B cell (primary cell): ENCODE data around the gene CYFIP1. TPM values are rescaled to one million over a fixed set of nuclear protein-coding genes. Genes with fewer than 3 reads are reported as not detected.

Experiments
- ATAC-seq: fragments of 200-7000 bp; cut with Tn5 transposase; one replicate; pipeline ENCODE4 v1.10.0; 2021; ENCODE audit warnings: low read depth, mild to moderate bottlenecking, moderate number of reproducible peaks, moderate library complexity
- CTCF ChIA-PET: fragments of 350-600 bp; sonication (Branson Sonifier 250); formaldehyde crosslinking; loops from one replicate; lab custom pipeline; 2021; ENCODE audit warnings: antibody characterized with exemption, inconsistent platforms; lab: Charles Lee
- POLR2A ChIA-PET: fragments of 350-600 bp; sonication (Branson Sonifier 250); formaldehyde crosslinking; loops from one replicate; lab custom pipeline; 2021; ENCODE audit warnings: antibody characterized with exemption; lab: Charles Lee
- DNase-seq: peaks from one replicate; pipeline ENCODE4 v3.0.0; 2013
- H2AFZ ChIP-seq: 2 replicates; pipeline ENCODE4 v1.6.1; 2012; ENCODE audit warnings: mild to moderate bottlenecking, low read depth, low read length; ENCODE audit not compliant: insufficient read depth, poor library complexity, severe bottlenecking
- H3K27ac ChIP-seq, 2 donors: 1 replicate in 1 of 2; 2 replicates in 1 of 2; pipeline ENCODE4 v1.5.1; 2012 to 2013; ENCODE audit warnings: low read length in 2 of 2, mild to moderate bottlenecking in 2 of 2, moderate library complexity in 1 of 2
- H3K27me3 ChIP-seq, 4 experiments: fragments of 200-600 bp in 1 of 4; sonication (generic) in 1 of 4; replicated peaks in 1 of 4; 1 replicate in 2 of 4; 2 replicates in 2 of 4; pipeline versions ENCODE4 v1.6.1 to v1.7.0; 2013 to 2016; ENCODE audit warnings: low read length in 3 of 4, mild to moderate bottlenecking in 2 of 4, mixed read lengths in 1 of 4, moderate library complexity in 1 of 4; ENCODE audit not compliant: insufficient read depth in 4 of 4, control insufficient read depth in 3 of 4; ENCODE audit errors: control extremely low read depth in 1 of 4
- H3K36me3 ChIP-seq, 2 experiments: replicated peaks in 1 of 2; 1 replicate in 1 of 2; 2 replicates in 1 of 2; pipeline versions ENCODE4 v1.6.1 to v1.7.1; 2013; ENCODE audit warnings: low read length in 1 of 2; ENCODE audit not compliant: insufficient read depth in 2 of 2, control insufficient read depth in 1 of 2; ENCODE audit errors: control extremely low read depth in 1 of 2, extremely low read depth in 1 of 2
- H3K4me1 ChIP-seq, 2 donors: fragments of 200-600 bp in 1 of 2; sonication (generic) in 1 of 2; 1 replicate in 1 of 2; 2 replicates in 1 of 2; pipeline versions ENCODE4 v1.5.1 to v1.6.1; 2013 to 2017; ENCODE audit warnings: low read length in 2 of 2; ENCODE audit not compliant: control insufficient read depth in 2 of 2, insufficient read depth in 2 of 2
- H3K4me2 ChIP-seq: replicated peaks from 2 replicates; pipeline ENCODE3; 2012; ENCODE audit warnings: mild to moderate bottlenecking, low read depth, low read length; ENCODE audit not compliant: poor library complexity, severe bottlenecking
- H3K4me3 ChIP-seq, 5 experiments: fragments of 200-600 bp in 1 of 5; sonication (generic) in 1 of 5; 1 replicate in 3 of 5; 2 replicates in 2 of 5; pipeline versions ENCODE4 v1.5.1 to v1.7.0; 2011 to 2016; ENCODE audit warnings: low read length in 4 of 5, mild to moderate bottlenecking in 4 of 5, low read depth in 2 of 5, control low read depth in 1 of 5, moderate library complexity in 1 of 5; ENCODE audit not compliant: insufficient read depth in 1 of 5; ENCODE audit errors: control extremely low read depth in 1 of 5, extremely low read depth in 1 of 5
- H3K79me2 ChIP-seq: fragments of 200-600 bp; sonication (generic); one replicate; pipeline ENCODE4 v1.6.0; 2016; ENCODE audit warnings: low read length; ENCODE audit not compliant: control insufficient read depth, insufficient read depth
- H3K9ac ChIP-seq: fragments of 200-600 bp; sonication (generic); 2 replicates; pipeline ENCODE4 v1.6.1; 2017; ENCODE audit warnings: mild to moderate bottlenecking, low read length, moderate library complexity
- H3K9me3 ChIP-seq, 3 donors: one replicate each; pipeline versions ENCODE4 v1.6.1 to v1.7.1; 2013; ENCODE audit warnings: low read length in 2 of 3; ENCODE audit not compliant: control insufficient read depth in 2 of 3, insufficient read depth in 1 of 3; ENCODE audit errors: control extremely low read depth in 1 of 3
- H4K20me1 ChIP-seq: 2 replicates; pipeline ENCODE4 v1.6.0; 2012; ENCODE audit warnings: mild to moderate bottlenecking, low read length; ENCODE audit not compliant: insufficient read depth, control insufficient read depth, poor library complexity, severe bottlenecking
- H3K27ac Mint-ChIP-seq: one replicate; pipeline ENCODE4 v1.8.0; 2021; ENCODE audit warnings: mixed read lengths
- H3K27me3 Mint-ChIP-seq: one replicate; pipeline ENCODE4 v1.8.0; 2021; ENCODE audit warnings: mixed read lengths
- H3K4me1 Mint-ChIP-seq: one replicate; pipeline ENCODE4 v1.8.0; 2021; ENCODE audit warnings: mixed read lengths
- H3K4me3 Mint-ChIP-seq: one replicate; pipeline ENCODE4 v1.8.0; 2021; ENCODE audit warnings: mixed read lengths
- H3K9me3 Mint-ChIP-seq: one replicate; pipeline ENCODE4 v1.8.0; 2022; ENCODE audit warnings: mixed read lengths; ENCODE audit not compliant: insufficient read depth
- EZH2 ChIP-seq: IDR thresholded peaks from 2 replicates; pipeline ENCODE4 v1.6.1; 2012; ENCODE audit warnings: borderline replicate concordance, low read depth, mild to moderate bottlenecking, moderate library complexity, low read length; ENCODE audit not compliant: insufficient read depth, poor library complexity, severe bottlenecking
- WGBS: methylation state at CpG from one replicate; pipeline ENCODE4 v1.1.5; 2013; ENCODE audit warnings: missing lambda C conversion rate; ENCODE audit not compliant: insufficient coverage; 5-methylcytosine and 5-hydroxymethylcytosine counted together
- intact Hi-C: fragments of 100-400 bp; cut with micrococcal nuclease; formaldehyde crosslinking; loops from one replicate; pipeline ENCODE4 v1.10.0; 2022
- polyA plus RNA-seq: library from polyadenylated mRNA; depleted of rRNA; stranded (reverse); fragments of >200 nt; gene quantifications from 2 replicates; pipeline ENCODE4 v1.2.3, GENCODE V29; 2012
- total RNA-seq, 2 donors: library from RNA; stranded (reverse); fragments of 120-200 nt in 1 of 2; gene quantifications; 1 replicate in 1 of 2; 2 replicates in 1 of 2; pipeline versions ENCODE4 v1.2.3 to v1.2.4, GENCODE V29; 2013 to 2022
- TF ChIP-seq, protein P1 (sequence below): fragments of 200-600 bp; IDR thresholded peaks from one replicate; pipeline ENCODE4 v1.8.0; 2022; ENCODE audit warnings: antibody characterized with exemption, mild to moderate bottlenecking

Gene CYFIP1
- total and polyA plus RNA-seq, 2 donors (not counting 1 experiment from before 2014, with no cell fraction given) = 6.2 to 13.5 TPM

DNA sequence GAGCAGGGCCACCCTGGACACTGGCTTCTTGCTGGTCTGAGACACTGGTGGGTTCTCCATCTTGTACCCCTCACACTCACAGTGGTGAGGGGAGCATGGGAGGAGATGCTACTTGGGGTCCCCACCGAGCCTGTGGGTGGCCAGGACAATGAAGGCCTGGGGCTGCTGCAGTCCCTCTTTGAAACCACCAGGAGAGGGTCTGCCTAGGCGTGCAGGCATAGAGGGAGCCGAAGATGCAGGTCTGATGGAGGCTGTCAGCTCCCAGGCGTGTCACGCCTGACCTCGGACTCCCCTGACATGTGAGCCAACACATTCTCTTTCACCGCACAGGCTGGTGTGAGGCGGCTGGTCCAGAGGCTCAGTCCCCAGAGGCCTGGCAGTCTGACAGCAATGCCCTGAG, 102.6 kb downstream of the CYFIP1 start:
- Histone ChIP-seq H3K4me3 (no peak overlapping the region), H3K36me3 (no peaks in the 10 kb centered on the region), H2AFZ (no peak overlapping the region), H3K27me3 (no peaks in the 10 kb centered on the region), H3K9ac (no peak overlapping the region), H3K79me2 (no peaks in the 10 kb centered on the region), H3K4me1 (no peaks in the 10 kb centered on the region), H4K20me1 (no peaks in the 10 kb centered on the region), H3K27ac (no peak overlapping the region), H3K9me3 (peaks cover 0 to 16% (median 3%) of the 10 kb centered on the region in 3 donors), H3K4me2 (no peak overlapping the region)
- no peaks in the 10 kb centered on the region for H3K4me1 Mint-ChIP-seq
- TF ChIP-seq EZH2 = no peak
- TF ChIP-seq, protein P1, sequence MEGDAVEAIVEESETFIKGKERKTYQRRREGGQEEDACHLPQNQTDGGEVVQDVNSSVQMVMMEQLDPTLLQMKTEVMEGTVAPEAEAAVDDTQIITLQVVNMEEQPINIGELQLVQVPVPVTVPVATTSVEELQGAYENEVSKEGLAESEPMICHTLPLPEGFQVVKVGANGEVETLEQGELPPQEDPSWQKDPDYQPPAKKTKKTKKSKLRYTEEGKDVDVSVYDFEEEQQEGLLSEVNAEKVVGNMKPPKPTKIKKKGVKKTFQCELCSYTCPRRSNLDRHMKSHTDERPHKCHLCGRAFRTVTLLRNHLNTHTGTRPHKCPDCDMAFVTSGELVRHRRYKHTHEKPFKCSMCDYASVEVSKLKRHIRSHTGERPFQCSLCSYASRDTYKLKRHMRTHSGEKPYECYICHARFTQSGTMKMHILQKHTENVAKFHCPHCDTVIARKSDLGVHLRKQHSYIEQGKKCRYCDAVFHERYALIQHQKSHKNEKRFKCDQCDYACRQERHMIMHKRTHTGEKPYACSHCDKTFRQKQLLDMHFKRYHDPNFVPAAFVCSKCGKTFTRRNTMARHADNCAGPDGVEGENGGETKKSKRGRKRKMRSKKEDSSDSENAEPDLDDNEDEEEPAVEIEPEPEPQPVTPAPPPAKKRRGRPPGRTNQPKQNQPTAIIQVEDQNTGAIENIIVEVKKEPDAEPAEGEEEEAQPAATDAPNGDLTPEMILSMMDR = no peak
- no peak overlapping the region for H3K4me3 Mint-ChIP-seq
- WGBS = 89% methylated on average over 8 of the region's 8 CpGs
- intact Hi-C loops = no loop called here
- no peak for ATAC-seq
- H3K27ac Mint-ChIP-seq = no peak overlapping the region
- ChIA-PET CTCF (no interaction called here), POLR2A (no interaction called here)
- no peak for DNase-seq
- no peaks in the 10 kb centered on the region for H3K9me3 Mint-ChIP-seq
- H3K27me3 Mint-ChIP-seq = no peaks in the 10 kb centered on the region

DNA sequence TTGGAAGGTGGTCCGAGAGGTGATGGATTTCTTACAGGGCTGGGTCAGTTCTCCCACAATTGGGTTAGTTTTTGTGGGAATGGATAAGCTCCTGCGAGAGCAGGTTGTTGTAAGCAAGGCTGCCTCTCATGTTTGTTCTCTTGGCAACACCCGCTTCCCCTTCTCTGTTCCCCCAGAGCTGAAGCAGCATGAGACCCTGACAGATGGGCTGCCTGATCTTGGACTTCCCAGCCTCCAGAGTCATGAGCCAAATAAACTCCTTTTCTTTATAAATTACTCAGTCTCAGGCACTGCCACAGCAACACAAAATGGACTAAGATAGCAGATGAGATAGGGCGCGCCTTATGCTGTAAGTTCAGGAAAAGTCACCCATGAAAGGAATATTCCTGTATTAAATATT, 103.1 kb downstream of the CYFIP1 start:
- no peaks in the 10 kb centered on the region for H3K9me3 Mint-ChIP-seq
- ATAC-seq = no peak
- no peak overlapping the region for H2AFZ ChIP-seq
- no peak overlapping the region for H3K4me3 Mint-ChIP-seq
- no peaks in the 10 kb centered on the region for H3K4me1 ChIP-seq
- TF ChIP-seq EZH2 = no peak
- TF ChIP-seq, protein P1 = no peak
- no peak overlapping the region for H3K4me3 ChIP-seq
- no peak for DNase-seq
- H3K27ac ChIP-seq = no peak overlapping the region
- intact Hi-C loops = no loop called here
- no peaks in the 10 kb centered on the region for H3K27me3 ChIP-seq
- H3K36me3 ChIP-seq = no peaks in the 10 kb centered on the region
- no peak overlapping the region for H3K4me2 ChIP-seq
- POLR2A ChIA-PET = no interaction called here
- no peaks in the 10 kb centered on the region for H3K79me2 ChIP-seq
- no peaks in the 10 kb centered on the region for H3K27me3 Mint-ChIP-seq
- CTCF ChIA-PET = no interaction called here
- H3K27ac Mint-ChIP-seq = no peak overlapping the region
- no peak overlapping the region for H3K9ac ChIP-seq
- WGBS = 91% methylated on average over 3 of the region's 5 CpGs
- H3K4me1 Mint-ChIP-seq = no peaks in the 10 kb centered on the region
- H3K9me3 ChIP-seq = peaks cover 0 to 16% (median 3%) of the 10 kb centered on the region in 3 donors
- no peaks in the 10 kb centered on the region for H4K20me1 ChIP-seq
